ENCODE results near the gene SLC2A10.

Gene SLC2A10

GRCh38 chr20:46751856-46752255 is 42.4 kb downstream of the SLC2A10 start:
- Histone ChIP-seq H3K9me3 (ENCODE audit: control insufficient read depth, insufficient read depth, low read length) (no peaks in the 10 kb centered on the region), H3K4me3 (ENCODE audit: low read depth, low read length) (no peak overlapping the region), H3K4me1 (ENCODE audit: control insufficient read depth, insufficient read depth, low read length) (no peaks in the 10 kb centered on the region), H3K27me3 (ENCODE audit: control insufficient read depth, insufficient read depth, low read length) (no peaks in the 10 kb centered on the region), H3K9ac (ENCODE audit: low read depth, low read length) (no peak overlapping the region), H3K36me3 (ENCODE audit: control insufficient read depth, insufficient read depth, low read length) (no peaks in the 10 kb centered on the region)

- H3K36me3 ChIP-seq (ENCODE audit: control insufficient read depth, insufficient read depth, low read length) = no peaks in the 10 kb centered on the region
- no peaks in the 10 kb centered on the region for H3K9me3 ChIP-seq (ENCODE audit: control insufficient read depth, insufficient read depth, low read length)
- no peak overlapping the region for H3K4me3 ChIP-seq (ENCODE audit: low read depth, low read length)
- no peaks in the 10 kb centered on the region for H3K27me3 ChIP-seq (ENCODE audit: control insufficient read depth, insufficient read depth, low read length)
- H3K9ac ChIP-seq (ENCODE audit: low read depth, low read length) = no peak overlapping the region
- no peaks in the 10 kb centered on the region for H3K4me1 ChIP-seq (ENCODE audit: control insufficient read depth, insufficient read depth, low read length)
These were observed 43.3 kb downstream of the SLC2A10 start for GRCh38 chr20:46752728-46753127.

DNA sequence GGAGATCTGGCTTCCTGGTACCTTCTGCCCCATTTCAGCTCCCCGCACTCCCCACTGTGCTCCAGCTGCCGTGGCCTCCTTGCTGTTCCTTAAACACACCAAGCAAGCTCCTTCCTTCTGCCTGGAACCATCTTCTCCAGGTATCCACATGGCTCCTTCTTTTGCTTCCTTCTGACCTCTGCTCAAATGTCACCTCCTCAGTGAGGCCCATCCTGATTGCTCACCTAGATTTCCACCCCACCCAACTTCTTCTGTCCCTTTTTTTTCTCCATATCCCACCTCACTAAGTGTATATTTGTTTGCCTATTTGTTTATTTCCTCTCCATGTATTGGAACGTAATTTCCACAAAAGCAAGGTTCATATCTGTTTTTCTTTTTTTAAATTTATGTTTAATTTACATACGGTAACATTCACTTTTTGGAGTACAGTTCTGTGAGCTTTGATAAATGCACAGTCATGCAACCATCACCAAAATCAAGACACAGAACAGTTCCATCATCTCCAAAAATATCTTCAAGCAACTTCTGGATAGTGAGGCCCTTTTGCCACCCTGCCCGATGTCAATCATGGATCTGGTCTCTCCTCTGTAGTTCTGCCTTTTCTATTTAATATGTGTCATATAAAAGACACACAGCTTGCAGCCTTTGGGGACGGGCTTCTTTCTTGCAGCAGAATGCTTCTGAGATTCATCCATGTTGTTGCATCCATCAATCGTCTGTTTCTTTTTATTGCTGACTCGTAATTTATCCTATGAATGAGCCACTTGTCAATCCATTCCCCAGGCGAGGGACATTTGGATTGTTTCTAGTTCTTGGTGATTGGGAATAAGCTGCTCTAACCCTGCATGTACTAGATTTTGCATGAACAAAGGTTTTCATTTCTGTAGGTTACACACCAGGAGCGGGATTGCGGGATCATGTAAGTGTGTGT is 46.3 kb downstream of the SLC2A10 start:
- H3K36me3 ChIP-seq (ENCODE audit: control insufficient read depth, insufficient read depth, low read length) = no peaks in the 10 kb centered on the region
- no peak overlapping the region for H3K9ac ChIP-seq (ENCODE audit: low read depth, low read length)
- H3K4me1 ChIP-seq (ENCODE audit: control insufficient read depth, insufficient read depth, low read length) = no peaks in the 10 kb centered on the region
- H3K27me3 ChIP-seq (ENCODE audit: control insufficient read depth, insufficient read depth, low read length) = no peaks in the 10 kb centered on the region
- H3K9me3 ChIP-seq (ENCODE audit: control insufficient read depth, insufficient read depth, low read length) = no peaks in the 10 kb centered on the region
- no peak overlapping the region for H3K4me3 ChIP-seq (ENCODE audit: low read depth, low read length)

GRCh38 chr20:46756419-46756818 is 47.0 kb downstream of the SLC2A10 start:
- no peak overlapping the region for H3K9ac ChIP-seq (ENCODE audit: low read depth, low read length)

GRCh38 chr20:46757135-46757534 is 47.7 kb downstream of the SLC2A10 start:
- no peaks in the 10 kb centered on the region for H3K36me3 ChIP-seq (ENCODE audit: control insufficient read depth, insufficient read depth, low read length)
- no peaks in the 10 kb centered on the region for H3K4me1 ChIP-seq (ENCODE audit: control insufficient read depth, insufficient read depth, low read length)

More at GRCh38 chr20:46756419-46756818, 47.0 kb downstream of the SLC2A10 start:
- H3K9me3 ChIP-seq (ENCODE audit: control insufficient read depth, insufficient read depth, low read length) = no peaks in the 10 kb centered on the region
- H3K36me3 ChIP-seq (ENCODE audit: control insufficient read depth, insufficient read depth, low read length) = no peaks in the 10 kb centered on the region
- H3K4me1 ChIP-seq (ENCODE audit: control insufficient read depth, insufficient read depth, low read length) = no peaks in the 10 kb centered on the region
- H3K27me3 ChIP-seq (ENCODE audit: control insufficient read depth, insufficient read depth, low read length) = no peaks in the 10 kb centered on the region
- H3K4me3 ChIP-seq (ENCODE audit: low read depth, low read length) = no peak overlapping the region

GRCh38 chr20:46757754-46758678 is 48.6 kb downstream of the SLC2A10 start:
- Histone ChIP-seq H3K9me3 (ENCODE audit: control insufficient read depth, insufficient read depth, low read length) (no peaks in the 10 kb centered on the region), H3K36me3 (ENCODE audit: control insufficient read depth, insufficient read depth, low read length) (no peaks in the 10 kb centered on the region), H3K4me1 (ENCODE audit: control insufficient read depth, insufficient read depth, low read length) (no peaks in the 10 kb centered on the region), H3K9ac (ENCODE audit: low read depth, low read length) (no peak overlapping the region), H3K4me3 (ENCODE audit: low read depth, low read length) (no peak overlapping the region), H3K27me3 (ENCODE audit: control insufficient read depth, insufficient read depth, low read length) (no peaks in the 10 kb centered on the region)

More at GRCh38 chr20:46757135-46757534, 47.7 kb downstream of the SLC2A10 start:
- no peak overlapping the region for H3K9ac ChIP-seq (ENCODE audit: low read depth, low read length)
- no peak overlapping the region for H3K4me3 ChIP-seq (ENCODE audit: low read depth, low read length)
- no peaks in the 10 kb centered on the region for H3K9me3 ChIP-seq (ENCODE audit: control insufficient read depth, insufficient read depth, low read length)
- H3K27me3 ChIP-seq (ENCODE audit: control insufficient read depth, insufficient read depth, low read length) = no peaks in the 10 kb centered on the region

GRCh38 chr20:46758929-46759669 is 49.6 kb downstream of the SLC2A10 start:
- Histone ChIP-seq H3K4me3 (ENCODE audit: low read depth, low read length) (no peak overlapping the region), H3K36me3 (ENCODE audit: control insufficient read depth, insufficient read depth, low read length) (no peaks in the 10 kb centered on the region), H3K9me3 (ENCODE audit: control insufficient read depth, insufficient read depth, low read length) (no peaks in the 10 kb centered on the region), H3K9ac (ENCODE audit: low read depth, low read length) (no peak overlapping the region), H3K4me1 (ENCODE audit: control insufficient read depth, insufficient read depth, low read length) (no peaks in the 10 kb centered on the region), H3K27me3 (ENCODE audit: control insufficient read depth, insufficient read depth, low read length) (no peaks in the 10 kb centered on the region)

- no peaks in the 10 kb centered on the region for H3K27me3 ChIP-seq (ENCODE audit: control insufficient read depth, insufficient read depth, low read length)
- no peaks in the 10 kb centered on the region for H3K4me1 ChIP-seq (ENCODE audit: control insufficient read depth, insufficient read depth, low read length)
- no peaks in the 10 kb centered on the region for H3K36me3 ChIP-seq (ENCODE audit: control insufficient read depth, insufficient read depth, low read length)
- no peak overlapping the region for H3K4me3 ChIP-seq (ENCODE audit: low read depth, low read length)
- no peaks in the 10 kb centered on the region for H3K9me3 ChIP-seq (ENCODE audit: control insufficient read depth, insufficient read depth, low read length)
- no peak overlapping the region for H3K9ac ChIP-seq (ENCODE audit: low read depth, low read length)
These were observed 52.1 kb downstream of the SLC2A10 start for GRCh38 chr20:46761566-46761965.

GRCh38 chr20:46764068-46764467 is 54.6 kb downstream of the SLC2A10 start:
- Histone ChIP-seq H3K9me3 (ENCODE audit: control insufficient read depth, insufficient read depth, low read length) (no peaks in the 10 kb centered on the region), H3K27me3 (ENCODE audit: control insufficient read depth, insufficient read depth, low read length) (no peaks in the 10 kb centered on the region), H3K36me3 (ENCODE audit: control insufficient read depth, insufficient read depth, low read length) (no peaks in the 10 kb centered on the region), H3K9ac (ENCODE audit: low read depth, low read length) (no peak overlapping the region), H3K4me1 (ENCODE audit: control insufficient read depth, insufficient read depth, low read length) (no peaks in the 10 kb centered on the region), H3K4me3 (ENCODE audit: low read depth, low read length) (no peak overlapping the region)

GRCh38 chr20:46765506-46766120 is 56.2 kb downstream of the SLC2A10 start:
- no peak overlapping the region for H3K4me3 ChIP-seq (ENCODE audit: low read depth, low read length)
- no peaks in the 10 kb centered on the region for H3K9me3 ChIP-seq (ENCODE audit: control insufficient read depth, insufficient read depth, low read length)
- no peaks in the 10 kb centered on the region for H3K4me1 ChIP-seq (ENCODE audit: control insufficient read depth, insufficient read depth, low read length)
- H3K9ac ChIP-seq (ENCODE audit: low read depth, low read length) = no peak overlapping the region
- no peaks in the 10 kb centered on the region for H3K27me3 ChIP-seq (ENCODE audit: control insufficient read depth, insufficient read depth, low read length)
- H3K36me3 ChIP-seq (ENCODE audit: control insufficient read depth, insufficient read depth, low read length) = no peaks in the 10 kb centered on the region

All from iPS-15b (cell line).